H1 (cell line): ENCODE results near the gene BMAL2. TPM values are rescaled to one million over a fixed set of nuclear protein-coding genes. Genes with fewer than 3 reads are reported as not detected.

ENCODE experiments used
- CTCF ChIA-PET: fragments of 300-600 bp; sonication (Branson Sonifier 250); formaldehyde crosslinking; loops from one replicate; lab custom pipeline; 2021; ENCODE audit not compliant: partially characterized antibody; lab: Charles Lee
- POLR2A ChIA-PET: fragments of 300-600 bp; sonication (Branson Sonifier 250); formaldehyde crosslinking; loops from one replicate; lab custom pipeline; 2021; ENCODE audit warnings: inconsistent platforms; ENCODE audit not compliant: partially characterized antibody; lab: Charles Lee
- DNase-seq, 2 experiments: peaks; one replicate each; pipeline versions ENCODE4 v3.0.0 to v3.0.0-alpha.2; 2010 to 2022; ENCODE audit warnings: low spot score in 2 of 2, low read depth in 1 of 2, mixed read lengths in 1 of 2
- FAIRE-seq: peaks from 2 replicates; lab custom pipeline; 2011; peaks lifted over from hg19 to GRCh38; lab: Jason Lieb, UNC
- H2AFZ ChIP-seq: 2 replicates; pipeline ENCODE4 v1.8.1; 2012; ENCODE audit warnings: low read length, inconsistent platforms
- H2AK5ac ChIP-seq: 2 replicates; pipeline ENCODE4 v1.6.1; 2013; ENCODE audit warnings: low read depth, low read length
- H2BK120ac ChIP-seq: replicated peaks from 2 replicates; pipeline ENCODE3; 2013; ENCODE audit warnings: low read depth, low read length, inconsistent platforms
- H2BK12ac ChIP-seq: 2 replicates; pipeline ENCODE4 v1.6.1; 2013; ENCODE audit warnings: low read depth, low read length
- H2BK15ac ChIP-seq: 2 replicates; pipeline ENCODE4 v1.6.1; 2013; ENCODE audit warnings: low read length
- H2BK20ac ChIP-seq: 2 replicates; pipeline ENCODE4 v1.6.1; 2013; ENCODE audit warnings: low read length
- H2BK5ac ChIP-seq: 2 replicates; pipeline ENCODE4 v1.6.1; 2013; ENCODE audit warnings: low read depth, low read length
- H3K14ac ChIP-seq: 2 replicates; pipeline ENCODE4 v1.6.1; 2013; ENCODE audit warnings: inconsistent platforms; ENCODE audit not compliant: insufficient read length
- H3K18ac ChIP-seq: 2 replicates; pipeline ENCODE4 v1.6.1; 2013; ENCODE audit warnings: low read length; ENCODE audit errors: extremely low read depth
- H3K23ac ChIP-seq: 2 replicates; pipeline ENCODE4 v1.6.1; 2013; ENCODE audit warnings: inconsistent platforms; ENCODE audit not compliant: insufficient read length
- H3K23me2 ChIP-seq: 2 replicates; pipeline ENCODE4 v1.6.1; 2013; ENCODE audit warnings: low read depth, low read length
- H3K27ac ChIP-seq: 2 replicates; pipeline ENCODE4 v1.6.1; 2011; ENCODE audit warnings: low read depth, low read length, inconsistent platforms
- H3K27me3 ChIP-seq, 4 experiments: replicated peaks in 1 of 4; 1 replicate in 1 of 4; 2 replicates in 3 of 4; pipeline versions ENCODE4 v1.6.1 to v1.8.1; 2011 to 2013; ENCODE audit warnings: low read length in 3 of 4, mild to moderate bottlenecking in 3 of 4, inconsistent platforms in 2 of 4, mixed read lengths in 2 of 4, moderate library complexity in 1 of 4; ENCODE audit not compliant: control insufficient read depth in 3 of 4, insufficient read depth in 3 of 4; ENCODE audit errors: extremely low read depth in 1 of 4
- H3K36me3 ChIP-seq, 4 experiments: 2 replicates each; pipeline versions ENCODE4 v1.6.1 to v1.8.1; 2011 to 2013; ENCODE audit warnings: mild to moderate bottlenecking in 4 of 4, low read length in 3 of 4, moderate library complexity in 2 of 4, control low read depth in 1 of 4, inconsistent platforms in 1 of 4; ENCODE audit not compliant: insufficient read depth in 4 of 4, control insufficient read depth in 2 of 4
- H3K4ac ChIP-seq: replicated peaks from 2 replicates; pipeline ENCODE3; 2013; ENCODE audit warnings: low read length, low read depth, mixed read lengths, inconsistent platforms; ENCODE audit not compliant: insufficient read length
- H3K4me1 ChIP-seq, 4 experiments: replicated peaks in 1 of 4; 1 replicate in 1 of 4; 2 replicates in 3 of 4; pipeline versions ENCODE4 v1.6.1 to v1.8.1; 2011 to 2013; ENCODE audit warnings: low read length in 3 of 4, inconsistent platforms in 2 of 4, mixed read lengths in 1 of 4; ENCODE audit not compliant: insufficient read depth in 4 of 4, control insufficient read depth in 3 of 4
- H3K4me2 ChIP-seq, 2 experiments: 2 replicates each; pipeline versions ENCODE4 v1.6.1 to v1.8.1; 2011 to 2013; ENCODE audit warnings: low read depth in 2 of 2, low read length in 2 of 2, control low read depth in 1 of 2, inconsistent platforms in 1 of 2, mild to moderate bottlenecking in 1 of 2; ENCODE audit not compliant: insufficient read depth in 1 of 2
- H3K4me3 ChIP-seq, 4 experiments: fragments of 200-600, 300-600 bp in 1 of 4; sonication (generic), shearing (Covaris generic), sonication (Bioruptor Twin) in 1 of 4; 2 replicates each; pipeline versions ENCODE4 v1.5.1 to v1.8.1; 2011 to 2016; ENCODE audit warnings: low read length in 4 of 4, low read depth in 3 of 4, control low read depth in 2 of 4, inconsistent platforms in 2 of 4, mild to moderate bottlenecking in 2 of 4, mixed read lengths in 1 of 4, moderate library complexity in 1 of 4; ENCODE audit not compliant: insufficient read depth in 2 of 4; ENCODE audit errors: extremely low read depth in 1 of 4
- H3K56ac ChIP-seq: replicated peaks from 2 replicates; pipeline ENCODE3; 2013; ENCODE audit warnings: low read depth, mild to moderate bottlenecking, mixed read lengths, low read length, inconsistent platforms; ENCODE audit not compliant: insufficient read length
- H3K79me1 ChIP-seq: 2 replicates; pipeline ENCODE4 v1.6.1; 2013; ENCODE audit warnings: low read depth, low read length, control low read depth
- H3K79me2 ChIP-seq, 2 experiments: 2 replicates each; pipeline versions ENCODE4 v1.6.1 to v1.8.1; 2012 to 2013; ENCODE audit warnings: low read length in 2 of 2, mild to moderate bottlenecking in 2 of 2, inconsistent platforms in 1 of 2; ENCODE audit not compliant: insufficient read depth in 2 of 2, control insufficient read depth in 1 of 2
- H3K9ac ChIP-seq, 4 experiments: replicated peaks in 1 of 4; 1 replicate in 1 of 4; 2 replicates in 3 of 4; pipeline versions ENCODE4 v1.6.1 to v1.8.1; 2011 to 2013; ENCODE audit warnings: low read depth in 3 of 4, low read length in 3 of 4, control low read depth in 2 of 4, mild to moderate bottlenecking in 2 of 4, moderate library complexity in 2 of 4, inconsistent platforms in 1 of 4; ENCODE audit errors: extremely low read depth in 1 of 4
- H3K9me3 ChIP-seq, 2 experiments: 2 replicates each; pipeline versions ENCODE4 v1.6.1 to v1.8.1; 2012 to 2013; ENCODE audit warnings: mild to moderate bottlenecking in 2 of 2, moderate library complexity in 2 of 2, control low read depth in 1 of 2, inconsistent platforms in 1 of 2, low read depth in 1 of 2, low read length in 1 of 2, mixed read lengths in 1 of 2; ENCODE audit not compliant: insufficient read depth in 2 of 2
- H4K20me1 ChIP-seq, 2 experiments: replicated peaks in 1 of 2; 2 replicates each; pipeline versions ENCODE3 to v1.8.1; 2011 to 2013; ENCODE audit warnings: inconsistent platforms in 2 of 2, low read length in 2 of 2, mild to moderate bottlenecking in 1 of 2; ENCODE audit not compliant: insufficient read depth in 2 of 2, control insufficient read depth in 1 of 2
- H4K5ac ChIP-seq: 2 replicates; pipeline ENCODE4 v1.6.1; 2013; ENCODE audit warnings: low read length, low read depth, mixed read lengths, inconsistent platforms; ENCODE audit not compliant: insufficient read length
- H4K8ac ChIP-seq: 2 replicates; pipeline ENCODE4 v1.8.0; 2013; ENCODE audit warnings: mild to moderate bottlenecking, moderate library complexity, low read length, inconsistent platforms; ENCODE audit not compliant: insufficient read depth; ENCODE audit errors: extremely low read depth
- H4K91ac ChIP-seq: replicated peaks from 2 replicates; pipeline ENCODE3; 2013; ENCODE audit warnings: low read length, mixed read lengths, inconsistent platforms; ENCODE audit not compliant: insufficient read length
- ATF2 ChIP-seq: IDR thresholded peaks from 2 replicates; pipeline ENCODE4 v1.6.1; 2012; ENCODE audit warnings: low read length, inconsistent platforms
- CHD1 ChIP-seq: IDR thresholded peaks from 2 replicates; pipeline ENCODE4 v1.6.1; 2012; ENCODE audit warnings: low read depth, low read length, improper control_type of control experiment
- CTCF ChIP-seq, 3 experiments: IDR thresholded peaks; 1 replicate in 2 of 3; 2 replicates in 1 of 3; pipeline versions ENCODE4 v1.5.1 to v1.6.1; 2011; ENCODE audit warnings: low read length in 3 of 3, mild to moderate bottlenecking in 3 of 3, inconsistent platforms in 2 of 3, low read depth in 1 of 3, moderate library complexity in 1 of 3; ENCODE audit not compliant: insufficient read depth in 1 of 3; ENCODE audit errors: control extremely low read depth in 1 of 3
- GABPA ChIP-seq: IDR thresholded peaks from 2 replicates; pipeline ENCODE4 v1.6.1; 2011; ENCODE audit warnings: mild to moderate bottlenecking, low read length, moderate library complexity, borderline replicate concordance; ENCODE audit not compliant: insufficient read depth
- HDAC6 ChIP-seq: IDR thresholded peaks from one replicate; pipeline ENCODE4 v1.7.1; 2012; ENCODE audit warnings: low read depth, mild to moderate bottlenecking, inconsistent platforms, low read length, moderate library complexity
- RFX5 ChIP-seq: IDR thresholded peaks from 2 replicates; pipeline ENCODE4 v1.6.1; 2011; ENCODE audit warnings: low read depth, low read length, improper control_type of control experiment, borderline replicate concordance
- SP1 ChIP-seq: IDR thresholded peaks from 2 replicates; pipeline ENCODE4 v1.6.1; 2011; ENCODE audit warnings: low read depth, low read length
- ZNF274 ChIP-seq: IDR thresholded peaks from 2 replicates; pipeline ENCODE4 v1.7.0; 2012; ENCODE audit warnings: low read length, borderline replicate concordance; ENCODE audit errors: extremely low read depth
- WGBS, 2 experiments: shearing (Covaris generic) in 1 of 2; methylation state at CpG; one replicate each; pipeline versions ENCODE4 v1.1.6 to v1.1.7; 2013 to 2015; ENCODE audit warnings: low lambda C conversion rate in 2 of 2, mixed read lengths in 2 of 2, inconsistent platforms in 1 of 2, low coverage in 1 of 2, missing lambda C conversion rate in 1 of 2; ENCODE audit not compliant: insufficient replicate concordance in 2 of 2, insufficient coverage in 1 of 2, insufficient read length in 1 of 2; ENCODE audit errors: extremely low coverage in 1 of 2, missing lambda C conversion rate in 1 of 2; 5-methylcytosine and 5-hydroxymethylcytosine counted together
- polyA plus RNA-seq, 7 experiments: library from polyadenylated mRNA; depleted of rRNA in 3 of 7; stranded (reverse) in 5 of 7; unstranded in 2 of 7; fragments of >200 nt in 5 of 7; fragments of 200-250 nt in 2 of 7; gene quantifications; 1 replicate in 5 of 7; 2 replicates in 1 of 7; 4 replicates in 1 of 7; pipeline versions ENCODE4 v1.2.1 to v1.2.3, GENCODE V29; 2011 to 2013; ENCODE audit warnings: missing spikeins in 2 of 7, mixed read lengths in 2 of 7
- total RNA-seq: library from RNA; stranded (reverse); fragmentation: NEBNext Ultra II Directional; extraction: Animal tissue kit (Norgen Biotek cat#: 25700); gene quantifications from 2 replicates; pipeline ENCODE4 v1.2.1, GENCODE V29; 2021
- TF ChIP-seq, protein P1 (sequence below): IDR thresholded peaks from 2 replicates; pipeline ENCODE4 v1.6.1; 2012; ENCODE audit warnings: inconsistent platforms

BMAL2 gene
- total and polyA plus RNA-seq, 2 of the 8 experiments (the other 6 are each of a cell fraction or from before 2014, with no cell fraction given): 3.2 to 20.6 TPM

DNA sequence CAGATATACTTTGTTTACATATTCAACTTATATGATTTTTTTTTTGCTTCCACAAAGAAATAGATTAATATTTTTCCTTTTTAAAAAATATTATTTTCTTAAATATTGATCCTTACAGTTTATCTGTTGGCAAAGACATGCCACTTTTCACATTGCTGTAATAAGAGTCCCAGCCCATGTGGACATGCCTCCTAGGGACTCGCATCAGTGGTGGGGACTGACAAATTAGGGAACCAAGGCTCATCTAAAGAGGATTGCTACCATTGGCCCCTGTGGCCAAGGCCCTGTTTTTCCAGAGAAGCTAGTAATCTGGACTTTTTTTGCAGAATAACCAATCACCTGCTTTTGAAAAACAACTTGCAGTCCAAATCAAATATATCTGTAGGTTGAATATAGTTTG, 27.8 kb upstream of the BMAL2 start:
- Histone ChIP-seq H3K4me3 (no peak overlapping the region), H3K4ac (no peak overlapping the region), H2AK5ac (no peak overlapping the region), H3K9me3 (no peaks in the 10 kb centered on the region), H3K79me2 (no peaks in the 10 kb centered on the region), H3K36me3 (peaks cover 0 to 17% (median 4%) of the 10 kb centered on the region in 4 experiments; a peak in 3 of 8 replicates), H4K20me1 (no peaks in the 10 kb centered on the region), H3K14ac (no peak overlapping the region), H3K9ac (no peak overlapping the region), H2BK20ac (no peak overlapping the region), H3K23me2 (no peaks in the 10 kb centered on the region), H2BK120ac (no peak overlapping the region), H4K8ac (no peak overlapping the region), H2BK5ac (no peak overlapping the region), H3K56ac (no peak overlapping the region), H3K27ac (no peak overlapping the region), H2AFZ (no peak overlapping the region), H4K91ac (no peak overlapping the region), H3K27me3 (no peaks in the 10 kb centered on the region), H3K4me1 (no peaks in the 10 kb centered on the region), H3K79me1 (no peaks in the 10 kb centered on the region), H3K4me2 (no peak overlapping the region), H3K23ac (no peak overlapping the region), H4K5ac (no peak overlapping the region), H3K18ac (no peak overlapping the region), H2BK12ac (no peak overlapping the region), H2BK15ac (no peak overlapping the region)
- DNase-seq (no peak), FAIRE-seq (no peak)
- ChIA-PET POLR2A (interaction anchor here (0.6 to 1.5 kb wide), 4 partner anchors 26 to 282 kb away, joined by 3 to 5 read pairs (median 4); partner anchors contain the start of genes BMAL2 and MED21), CTCF (interaction anchor here (0.7 to 5.1 kb wide), 20 partner anchors 8 to 304 kb away, joined by 3 to 31 read pairs (median 6); no protein-coding TSS in a partner anchor)
- WGBS, 2 experiments: 100% methylated on average over 1 of the region's 1 CpG; no CpG with 5 or more reads in 1 of the 2 experiments
- TF ChIP-seq CHD1: no peak
- no peak for TF ChIP-seq GABPA
- TF ChIP-seq SP1: no peak
- no peak for TF ChIP-seq ATF2
- TF ChIP-seq RFX5: no peak
- no peak for TF ChIP-seq HDAC6
- no peak for TF ChIP-seq ZNF274
- no peak for TF ChIP-seq CTCF (IDR thresholded peaks at IDR 0.05; ENCODE audit: control extremely low read depth in 1 of 3, insufficient read depth in 1 of 3, low read depth in 1 of 3, low read length in 3 of 3)
- TF ChIP-seq, protein P1, sequence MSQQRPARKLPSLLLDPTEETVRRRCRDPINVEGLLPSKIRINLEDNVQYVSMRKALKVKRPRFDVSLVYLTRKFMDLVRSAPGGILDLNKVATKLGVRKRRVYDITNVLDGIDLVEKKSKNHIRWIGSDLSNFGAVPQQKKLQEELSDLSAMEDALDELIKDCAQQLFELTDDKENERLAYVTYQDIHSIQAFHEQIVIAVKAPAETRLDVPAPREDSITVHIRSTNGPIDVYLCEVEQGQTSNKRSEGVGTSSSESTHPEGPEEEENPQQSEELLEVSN: no peak
